Panc1 (cell line): ENCODE data around the gene GNMT.
"Not testable (repeated sequence)": the region's sequence is repeated elsewhere in the genome, so short reads cannot be mapped to it uniquely, and the experiment has no call there.

Source experiments
- POLR2AphosphoS5 ChIP-seq: IDR thresholded peaks from 2 replicates; pipeline ENCODE4 v1.6.1; 2012; ENCODE audit warnings: mild to moderate bottlenecking, low read depth, low read length, moderate library complexity
- REST ChIP-seq, 2 experiments: IDR thresholded peaks; 2 replicates each; pipeline ENCODE4 v1.6.1; 2011 to 2012; ENCODE audit warnings: low read depth in 2 of 2, control low read depth in 1 of 2, low read length in 1 of 2, mild to moderate bottlenecking in 1 of 2, moderate library complexity in 1 of 2; ENCODE audit not compliant: insufficient read depth in 1 of 2
- SIN3A ChIP-seq: IDR thresholded peaks from 2 replicates; pipeline ENCODE4 v1.6.1; 2012; ENCODE audit warnings: low read depth, mild to moderate bottlenecking, low read length, moderate library complexity, borderline replicate concordance; ENCODE audit not compliant: insufficient read depth
- TCF7L2 ChIP-seq: IDR thresholded peaks from 2 replicates; pipeline ENCODE4 v1.6.1; 2011; ENCODE audit warnings: mild to moderate bottlenecking, low read depth, low read length, inconsistent platforms
- TF ChIP-seq, protein P1 (sequence below): fragments of 450-650 bp; IDR thresholded peaks from 2 replicates; pipeline ENCODE4 v1.5.1; 2017; ENCODE audit warnings: mild to moderate bottlenecking

DNA sequence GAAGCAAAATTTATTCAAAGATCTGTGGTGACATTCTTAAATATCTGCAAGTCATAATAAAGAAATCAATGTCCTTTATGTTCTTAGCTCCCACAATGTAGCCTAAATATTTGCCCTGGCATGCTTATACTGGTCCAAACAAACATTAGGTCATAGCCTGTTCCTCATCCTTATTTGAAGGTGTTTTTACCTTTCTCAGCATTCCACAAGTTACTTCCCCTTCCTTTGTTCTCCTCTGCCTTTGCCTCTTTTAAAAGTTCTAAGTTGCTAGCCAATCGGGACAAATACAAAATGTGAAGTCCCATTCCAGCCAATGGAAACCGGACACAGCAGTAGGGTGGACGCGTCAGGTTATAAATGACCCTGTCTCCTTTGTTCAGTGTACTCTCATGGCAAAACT is 6.1 kb upstream of the GNMT start:
- TF ChIP-seq, protein P1, sequence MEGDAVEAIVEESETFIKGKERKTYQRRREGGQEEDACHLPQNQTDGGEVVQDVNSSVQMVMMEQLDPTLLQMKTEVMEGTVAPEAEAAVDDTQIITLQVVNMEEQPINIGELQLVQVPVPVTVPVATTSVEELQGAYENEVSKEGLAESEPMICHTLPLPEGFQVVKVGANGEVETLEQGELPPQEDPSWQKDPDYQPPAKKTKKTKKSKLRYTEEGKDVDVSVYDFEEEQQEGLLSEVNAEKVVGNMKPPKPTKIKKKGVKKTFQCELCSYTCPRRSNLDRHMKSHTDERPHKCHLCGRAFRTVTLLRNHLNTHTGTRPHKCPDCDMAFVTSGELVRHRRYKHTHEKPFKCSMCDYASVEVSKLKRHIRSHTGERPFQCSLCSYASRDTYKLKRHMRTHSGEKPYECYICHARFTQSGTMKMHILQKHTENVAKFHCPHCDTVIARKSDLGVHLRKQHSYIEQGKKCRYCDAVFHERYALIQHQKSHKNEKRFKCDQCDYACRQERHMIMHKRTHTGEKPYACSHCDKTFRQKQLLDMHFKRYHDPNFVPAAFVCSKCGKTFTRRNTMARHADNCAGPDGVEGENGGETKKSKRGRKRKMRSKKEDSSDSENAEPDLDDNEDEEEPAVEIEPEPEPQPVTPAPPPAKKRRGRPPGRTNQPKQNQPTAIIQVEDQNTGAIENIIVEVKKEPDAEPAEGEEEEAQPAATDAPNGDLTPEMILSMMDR: not testable (repeated sequence)
- TF ChIP-seq POLR2AphosphoS5; REST (IDR thresholded peaks at IDR 0.05; ENCODE audit: insufficient read depth in 1 of 2, low read depth in 2 of 2, low read length in 1 of 2); SIN3A; TCF7L2: not testable (repeated sequence)
